Globus pallidus (tissue), 1 donor: ENCODE results near the gene POMT1.
A peak's percentile ranks its signal among the peaks of the same experiment; 100 is the strongest.
"Not testable (repeated sequence)": the region's sequence is repeated elsewhere in the genome, so short reads cannot be mapped to it uniquely, and the experiment has no call there.

Experiments used
- DNase-seq: peaks from one replicate; pipeline ENCODE4 v3.0.0-alpha.2; 2015; ENCODE audit warnings: low spot score

POMT1 gene

GRCh38 chr9:131496844-131497405 is 5.8 kb upstream of the POMT1 start:
- no peak for DNase-seq

- no peak for DNase-seq
Observed at GRCh38 chr9:131499254-131499767, 3.4 kb upstream of the POMT1 start.

GRCh38 chr9:131500377-131500776 is 2.3 kb upstream of the POMT1 start:
- DNase-seq: no peak

- DNase-seq: no peak
Observed at GRCh38 chr9:131500939-131501541, 1.7 kb upstream of the POMT1 start.

GRCh38 chr9:131503626-131504465 is 1.1 kb downstream of the POMT1 start:
- no peak for DNase-seq

DNA sequence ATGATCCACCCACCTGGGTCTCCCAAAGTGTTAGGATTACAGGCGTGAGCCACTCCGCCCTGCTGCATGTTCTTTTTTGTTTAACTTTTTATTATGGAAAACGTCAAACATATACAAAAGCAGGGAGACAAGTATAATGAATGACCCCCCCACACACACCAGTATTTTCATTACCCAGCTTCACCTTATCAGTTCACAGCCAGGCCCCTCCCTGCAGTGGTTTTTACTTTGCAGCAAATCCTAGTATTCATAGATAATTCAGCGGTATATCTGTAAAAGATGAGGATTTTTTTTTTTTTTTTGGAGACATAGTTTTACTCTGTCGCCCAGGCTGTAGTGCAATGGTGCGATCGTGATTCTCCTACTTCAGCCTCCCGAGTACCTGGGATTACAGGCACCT is 2.3 kb downstream of the POMT1 start:
- DNase-seq: no peak

DNA sequence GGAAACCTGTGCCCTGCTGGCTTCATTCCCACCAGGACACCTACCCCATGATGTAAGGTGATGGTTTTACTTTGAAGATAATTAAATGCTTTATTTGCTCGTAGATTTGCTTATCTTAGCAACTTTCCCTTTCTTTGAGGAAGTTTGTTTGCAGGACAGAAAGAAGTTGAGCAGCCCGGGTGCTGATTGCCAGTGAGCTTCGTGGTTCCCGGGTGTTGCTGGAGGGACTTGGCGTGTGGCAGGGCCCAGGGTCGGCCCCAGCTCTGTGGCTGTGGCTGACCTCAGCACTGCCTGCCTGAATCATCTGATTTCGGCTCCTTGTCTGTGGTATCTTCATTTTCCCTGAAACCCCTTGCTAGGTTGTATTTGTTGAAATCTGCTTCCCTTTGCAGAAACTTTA is 8.7 kb downstream of the POMT1 start:
- DNase-seq: no peak

- DNase-seq: no peak
Observed at GRCh38 chr9:131511880-131512279, 9.2 kb downstream of the POMT1 start.

DNA sequence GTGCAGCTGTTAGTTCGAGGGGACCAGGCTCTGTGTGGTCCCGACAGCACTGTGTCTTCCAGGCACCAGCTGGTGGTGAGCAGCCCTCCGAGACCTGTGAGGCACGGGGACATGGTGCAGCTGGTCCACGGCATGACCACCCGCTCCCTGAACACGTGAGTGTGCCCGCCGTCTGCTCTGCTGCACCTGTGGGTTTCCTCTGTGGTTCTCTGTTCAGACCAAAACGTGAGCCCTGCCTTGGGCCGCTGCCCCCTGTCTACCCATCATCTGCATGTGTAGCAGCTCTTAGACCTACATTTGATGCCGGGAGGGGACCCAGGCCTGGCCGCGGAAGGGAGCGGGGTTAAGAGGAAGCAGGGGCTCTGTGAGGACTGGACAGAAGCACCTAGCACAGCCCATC is 10.5 kb downstream of the POMT1 start:
- no peak for DNase-seq

DNA sequence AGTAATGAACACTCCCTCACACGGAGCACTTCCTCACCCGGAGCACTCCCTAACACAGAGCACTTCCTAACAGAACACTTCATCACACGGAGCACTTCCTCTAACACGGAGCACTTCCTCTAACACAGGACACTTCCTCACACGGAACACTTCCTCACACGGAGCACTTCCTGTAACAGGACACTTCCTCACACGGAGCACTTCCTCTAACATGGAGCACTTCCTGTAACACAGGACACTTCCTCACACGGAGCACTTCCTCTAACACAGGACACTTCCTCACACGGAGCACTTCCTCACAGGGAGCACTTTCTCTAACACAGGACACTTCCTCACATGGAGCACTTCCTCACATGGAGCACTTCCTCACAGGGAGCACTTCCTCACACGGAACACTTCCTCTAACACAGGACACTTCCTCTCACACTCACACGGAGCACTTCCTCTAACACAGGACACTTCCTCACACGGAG is 12.9 kb downstream of the POMT1 start:
- DNase-seq: not testable (repeated sequence)

DNA sequence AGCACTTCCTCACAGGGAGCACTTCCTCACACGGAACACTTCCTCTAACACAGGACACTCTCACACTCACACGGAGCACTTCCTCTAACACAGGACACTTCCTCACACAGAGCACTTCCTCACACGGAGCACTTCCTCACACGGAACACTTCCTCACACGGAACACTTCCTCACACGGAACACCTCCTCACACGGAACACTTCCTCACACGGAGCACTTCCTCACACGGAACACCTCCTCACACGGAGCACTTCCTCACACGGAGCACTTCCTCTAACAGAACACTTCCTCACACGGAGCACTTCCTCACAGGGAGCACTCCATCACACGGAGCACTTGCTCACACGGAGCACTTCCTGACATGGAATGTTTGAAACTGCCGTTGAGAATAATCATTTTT is 13.4 kb downstream of the POMT1 start:
- no peak for DNase-seq

DNA sequence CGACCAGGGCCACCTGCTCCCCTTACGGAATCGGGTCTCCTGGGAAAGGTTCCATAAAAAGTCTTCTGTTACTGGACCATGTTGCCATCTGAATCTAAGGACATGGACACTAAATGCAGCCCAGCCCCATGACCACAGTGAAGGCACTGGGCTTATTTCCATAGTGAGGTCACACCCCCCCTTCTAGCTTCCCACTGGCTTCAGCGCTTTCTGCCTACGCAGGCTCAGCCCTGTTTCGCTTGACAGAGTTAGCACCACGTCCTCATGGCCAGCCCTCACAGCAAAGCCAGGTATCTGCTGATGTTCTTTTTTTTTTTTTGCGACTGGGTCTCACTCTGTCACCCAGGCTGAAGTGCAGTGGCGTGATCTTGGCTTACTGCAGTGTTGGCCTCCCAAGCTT is 14.2 kb downstream of the POMT1 start:
- no peak for DNase-seq

DNA sequence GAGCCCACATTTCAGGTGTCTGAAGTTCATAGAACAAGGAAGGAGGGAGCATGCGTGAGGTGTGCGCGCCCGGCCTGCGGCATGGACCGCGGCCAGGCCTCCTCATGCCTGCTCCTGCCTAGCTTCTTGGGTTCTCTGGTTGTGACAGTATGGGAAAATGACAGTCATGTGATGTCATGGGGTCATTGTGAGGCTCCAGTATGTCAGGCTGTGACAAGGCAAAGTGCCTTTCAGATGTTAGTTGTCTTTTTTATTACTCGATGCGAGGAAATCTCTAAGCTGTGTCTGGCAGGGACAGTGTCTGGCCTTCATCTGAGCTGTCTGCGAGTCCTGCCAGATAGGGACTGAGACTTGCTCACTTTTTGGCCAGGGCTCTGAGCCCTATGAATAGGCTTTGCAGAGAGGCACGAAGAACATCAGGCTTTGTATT is 15.1 kb downstream of the POMT1 start:
- peak; percentile 79 for DNase-seq

- no peak for DNase-seq
Observed at GRCh38 chr9:131518553-131518952, 15.8 kb downstream of the POMT1 start.

DNA sequence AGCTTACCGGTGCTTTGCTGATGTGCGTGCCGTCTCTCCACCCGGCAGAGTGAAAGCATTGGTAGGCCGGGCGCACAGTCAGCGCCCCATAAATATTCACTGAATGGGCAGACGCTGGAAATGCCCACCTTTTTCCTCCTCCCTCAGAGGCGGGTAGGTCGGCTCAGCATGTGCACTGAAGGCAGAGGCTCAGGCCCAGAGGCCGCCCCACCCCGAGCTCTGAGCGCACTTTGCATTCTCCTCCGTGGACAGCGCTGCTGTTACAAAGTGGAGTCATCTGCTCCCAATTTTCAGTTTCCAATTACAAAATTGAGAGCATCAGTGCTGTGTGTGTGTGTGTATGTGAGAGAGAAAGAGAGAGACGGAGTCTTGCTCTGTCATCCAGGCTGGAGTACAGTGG is 17.8 kb downstream of the POMT1 start:
- no peak for DNase-seq

- no peak for DNase-seq
Observed at GRCh38 chr9:131521203-131521602, 18.5 kb downstream of the POMT1 start.

DNA sequence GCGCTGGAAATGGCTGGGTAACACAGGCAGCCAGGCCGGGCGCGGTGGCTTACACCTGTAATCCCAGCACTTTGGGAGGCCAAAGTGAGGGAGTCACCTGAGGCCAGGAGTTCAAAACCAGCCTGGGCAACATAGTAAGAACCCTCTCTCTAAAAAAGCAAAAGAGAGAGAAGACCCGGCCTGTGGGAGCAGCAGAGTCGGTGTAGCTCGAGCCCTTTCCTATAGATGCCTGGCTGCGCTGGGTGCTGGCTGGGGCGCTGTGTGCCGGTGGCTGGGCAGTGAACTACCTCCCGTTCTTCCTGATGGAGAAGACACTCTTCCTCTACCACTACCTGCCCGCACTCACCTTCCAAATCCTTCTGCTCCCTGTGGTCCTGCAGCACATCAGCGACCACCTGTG is 19.1 kb downstream of the POMT1 start:
- DNase-seq: no peak

- DNase-seq: no peak
Observed at GRCh38 chr9:131522257-131523085, 19.8 kb downstream of the POMT1 start.

DNA sequence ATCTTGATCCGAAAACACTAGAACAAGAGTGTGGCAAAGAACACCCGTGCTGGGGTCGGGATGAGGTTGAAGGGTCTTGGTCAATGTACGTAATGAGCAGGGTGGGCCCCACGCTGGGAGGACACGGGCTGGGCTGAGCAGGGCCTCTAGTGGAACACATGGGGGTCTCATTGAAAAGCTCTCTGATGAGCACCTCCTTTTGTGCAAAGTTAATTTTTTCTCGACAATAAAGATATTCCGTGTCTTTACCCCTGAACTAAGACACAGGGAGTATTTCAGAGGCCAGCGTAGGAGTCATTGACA is 20.3 kb downstream of the POMT1 start:
- no peak for DNase-seq

DNA sequence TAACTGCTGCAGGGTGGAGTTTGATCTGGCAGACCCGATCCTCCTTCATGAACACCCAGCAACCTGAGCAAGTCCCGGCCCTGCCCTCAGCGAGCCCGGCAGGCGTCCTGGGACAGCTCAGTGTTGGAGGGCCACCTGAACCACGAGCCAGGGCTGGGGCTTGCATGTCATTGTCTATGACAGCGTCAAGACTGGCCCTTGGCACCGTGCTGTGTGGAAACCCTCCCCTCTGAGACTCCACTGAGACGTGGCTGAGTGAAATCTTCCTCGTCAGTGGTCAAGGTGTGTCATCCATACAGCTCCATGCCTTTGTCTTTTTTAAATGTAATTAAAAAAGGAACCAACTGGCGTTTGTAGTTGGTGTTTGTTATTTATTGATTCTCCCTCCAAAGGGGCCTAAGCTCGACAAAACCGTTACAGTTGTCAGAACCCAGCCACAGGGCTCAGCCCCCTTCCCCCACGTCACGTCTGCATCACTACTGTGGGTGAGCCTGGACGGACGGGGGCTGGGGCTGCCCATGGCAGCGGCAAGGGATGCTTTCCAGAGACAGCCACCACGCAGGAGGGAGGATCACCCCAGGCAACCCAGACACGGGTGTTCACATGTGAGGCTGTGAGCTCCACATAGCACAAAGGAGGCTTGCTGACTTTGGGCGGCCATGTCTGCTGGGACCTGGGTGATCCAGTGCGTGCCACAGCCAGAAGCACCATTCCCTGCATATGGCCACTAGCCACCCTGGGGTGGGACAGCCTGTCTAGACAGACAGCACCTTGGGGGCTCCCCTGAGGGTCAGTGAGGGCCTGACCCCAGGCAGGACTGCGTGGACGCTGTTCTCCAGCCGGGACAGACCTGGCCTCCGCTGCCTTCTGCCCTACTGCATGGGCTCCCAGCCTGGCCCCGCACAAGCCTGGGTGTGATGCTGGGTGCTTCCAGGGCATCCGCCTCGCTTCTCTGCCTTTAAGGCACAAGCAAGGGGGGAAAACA is 21.0 kb downstream of the POMT1 start:
- no peak for DNase-seq

DNA sequence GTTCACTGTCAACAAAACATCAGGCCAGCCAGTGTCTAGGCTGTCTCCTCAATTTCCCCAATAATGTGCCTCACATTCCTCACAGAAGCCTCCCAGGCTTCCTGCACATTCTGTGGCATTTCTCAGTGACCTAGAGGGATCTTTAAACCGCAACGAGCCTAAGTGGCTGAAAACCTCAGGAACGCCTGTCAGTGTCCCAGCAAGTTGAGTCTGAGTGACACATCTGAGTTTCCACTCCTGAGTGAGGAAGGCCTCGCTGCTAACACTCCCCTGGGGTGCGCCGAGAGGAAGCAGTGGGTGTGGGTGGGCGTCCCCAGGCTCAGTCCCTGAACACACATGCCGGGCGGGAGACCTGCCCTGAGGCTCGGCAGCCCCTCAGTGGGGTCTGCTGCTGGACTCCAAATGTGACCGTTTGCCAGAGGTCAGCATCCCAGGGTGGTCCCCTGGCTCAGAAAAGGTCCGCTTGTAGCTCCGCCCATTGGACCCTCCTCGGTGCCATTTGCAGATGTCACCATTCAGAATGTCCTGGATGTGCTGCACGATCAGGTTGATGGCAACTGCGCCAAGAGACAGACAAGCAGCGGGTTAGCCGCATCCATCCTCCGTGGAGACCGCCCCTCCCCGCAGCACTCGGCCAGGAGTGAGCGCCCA is 22.1 kb downstream of the POMT1 start:
- no peak for DNase-seq
